Measurements from ENCODE around the gene NPTN. TPM values are rescaled to one million over a fixed set of nuclear protein-coding genes. Genes with fewer than 3 reads are reported as not detected.
"Not testable (repeated sequence)": the region's sequence is repeated elsewhere in the genome, so short reads cannot be mapped to it uniquely, and the experiment has no call there.

Gene NPTN
- total RNA-seq, 2 experiments from 2014 or later, result 43.5 to 73.4 TPM

GRCh38 chr15:73570355-73571032, 62.7 kb downstream of the NPTN start:
- Mint-ChIP-seq H3K4me3 (no peak overlapping the region), H3K36me3 (ENCODE audit: low read depth) (peaks cover 33% of the 10 kb centered on the region), H3K4me1 (peaks cover 18% of the 10 kb centered on the region), H3K27me3 (no peaks in the 10 kb centered on the region), H3K9me3 (ENCODE audit: low read depth) (no peaks in the 10 kb centered on the region), H3K27ac (peak overlapping the region; percentile 0)
- DNase-seq, result peak; percentile 20
- ChIA-PET POLR2A (interaction anchor here (1.0 kb wide), 1 partner anchor 62 kb away, joined by 3 read pairs; no protein-coding TSS in a partner anchor), CTCF (interaction anchor here (0.8 to 1.1 kb wide), 2 partner anchors 13 to 134 kb away, joined by 3 read pairs; no protein-coding TSS in a partner anchor)
- intact Hi-C loops (cut with DNase I, micrococcal nuclease), result no loop called here
- peak; percentile 43 for ATAC-seq

GRCh38 chr15:73569361-73569760, 63.8 kb downstream of the NPTN start:
- no peak overlapping the region for H3K4me3 Mint-ChIP-seq
- no peak overlapping the region for H3K27ac Mint-ChIP-seq
- H3K4me1 Mint-ChIP-seq, result peaks cover 18% of the 10 kb centered on the region
- no peaks in the 10 kb centered on the region for H3K27me3 Mint-ChIP-seq
- peaks cover 35% of the 10 kb centered on the region for H3K36me3 Mint-ChIP-seq (ENCODE audit: low read depth)
- no peak for DNase-seq
- H3K9me3 Mint-ChIP-seq (ENCODE audit: low read depth), result no peaks in the 10 kb centered on the region
- CTCF ChIA-PET, result interaction anchor here (0.6 to 1.5 kb wide), 5 partner anchors 12 to 1393 kb away, joined by 3 to 4 read pairs (median 3); no protein-coding TSS in a partner anchor
- intact Hi-C loops (cut with DNase I, micrococcal nuclease), result no loop called here
- ATAC-seq, result no peak
- POLR2A ChIA-PET, result no interaction called here

- ChIA-PET POLR2A (no interaction called here), CTCF (interaction anchor here (0.6 to 1.5 kb wide), 2 partner anchors 131 to 1393 kb away, joined by 3 to 4 read pairs; no protein-coding TSS in a partner anchor)
- Mint-ChIP-seq H3K27me3 (no peaks in the 10 kb centered on the region), H3K4me1 (peaks cover 18% of the 10 kb centered on the region), H3K4me3 (no peak overlapping the region), H3K9me3 (ENCODE audit: low read depth) (no peaks in the 10 kb centered on the region), H3K36me3 (ENCODE audit: low read depth) (peaks cover 31% of the 10 kb centered on the region), H3K27ac (no peak overlapping the region)
- intact Hi-C loops (cut with DNase I, micrococcal nuclease), result no loop called here
- DNase-seq, result no peak
- no peak for ATAC-seq
Measured at GRCh38 chr15:73568564-73569280, 64.5 kb downstream of the NPTN start.

- H3K4me3 Mint-ChIP-seq, result no peak overlapping the region
- H3K36me3 Mint-ChIP-seq (ENCODE audit: low read depth), result peaks cover 32% of the 10 kb centered on the region
- DNase-seq (no peak), ATAC-seq (no peak)
- intact Hi-C loops (cut with DNase I, micrococcal nuclease), result no loop called here
- no peaks in the 10 kb centered on the region for H3K9me3 Mint-ChIP-seq (ENCODE audit: low read depth)
- ChIA-PET CTCF (interaction anchor here (1.6 kb wide), 1 partner anchor 70 kb away, joined by 8 read pairs; no protein-coding TSS in a partner anchor), POLR2A (no interaction called here)
- H3K4me1 Mint-ChIP-seq, result peaks cover 8% of the 10 kb centered on the region
- no peaks in the 10 kb centered on the region for H3K27me3 Mint-ChIP-seq
- no peak overlapping the region for H3K27ac Mint-ChIP-seq
Measured at GRCh38 chr15:73567020-73567419, 66.2 kb downstream of the NPTN start.

- ATAC-seq, result peak; percentile 4
- no peak overlapping the region for H3K27ac Mint-ChIP-seq
- intact Hi-C loops (cut with DNase I, micrococcal nuclease), result no loop called here
- no peaks in the 10 kb centered on the region for H3K27me3 Mint-ChIP-seq
- H3K9me3 Mint-ChIP-seq (ENCODE audit: low read depth), result no peaks in the 10 kb centered on the region
- DNase-seq, result no peak
- H3K4me3 Mint-ChIP-seq, result no peak overlapping the region
- H3K36me3 Mint-ChIP-seq (ENCODE audit: low read depth), result peaks cover 13% of the 10 kb centered on the region
- CTCF ChIA-PET, result interaction anchor here (0.7 to 0.8 kb wide), 2 partner anchors 72 to 140 kb away, joined by 3 to 6 read pairs; no protein-coding TSS in a partner anchor
- no peaks in the 10 kb centered on the region for H3K4me1 Mint-ChIP-seq
- POLR2A ChIA-PET, result no interaction called here
Measured at GRCh38 chr15:73564255-73564654, 68.9 kb downstream of the NPTN start.

GRCh38 chr15:73560501-73561117, 72.6 kb downstream of the NPTN start:
- peak; percentile 53 for ATAC-seq
- Mint-ChIP-seq H3K4me3 (no peak overlapping the region), H3K36me3 (ENCODE audit: low read depth) (peaks cover 22% of the 10 kb centered on the region), H3K4me1 (no peaks in the 10 kb centered on the region), H3K27me3 (no peaks in the 10 kb centered on the region), H3K9me3 (ENCODE audit: low read depth) (no peaks in the 10 kb centered on the region), H3K27ac (no peak overlapping the region)
- intact Hi-C loops (cut with DNase I, micrococcal nuclease), result loop anchor here (1.0 kb wide), 2 partner anchors 76 to 140 kb away; no protein-coding TSS in a partner anchor
- ChIA-PET POLR2A (no interaction called here), CTCF (interaction anchor here (0.6 to 4.8 kb wide), 11 partner anchors 10 to 145 kb away, joined by 3 to 43 read pairs (median 4); no protein-coding TSS in a partner anchor)
- DNase-seq, result no peak

GRCh38 chr15:73558529-73558928, 74.7 kb downstream of the NPTN start:
- DNase-seq, result no peak
- Mint-ChIP-seq H3K36me3 (ENCODE audit: low read depth) (peaks cover 18% of the 10 kb centered on the region), H3K4me1 (no peaks in the 10 kb centered on the region), H3K27ac (no peak overlapping the region), H3K9me3 (ENCODE audit: low read depth) (no peaks in the 10 kb centered on the region), H3K4me3 (no peak overlapping the region), H3K27me3 (no peaks in the 10 kb centered on the region)
- ChIA-PET CTCF (interaction anchor here (1.6 to 2.3 kb wide), 2 partner anchors 57 to 147 kb away, joined by 3 to 8 read pairs; no protein-coding TSS in a partner anchor), POLR2A (no interaction called here)
- intact Hi-C loops (cut with DNase I, micrococcal nuclease), result loop anchor here in 1 of 2 experiments (10.0 kb wide), 1 partner anchor 254 kb away; no protein-coding TSS in a partner anchor
- ATAC-seq, result no peak

GRCh38 chr15:73555080-73555479, 78.1 kb downstream of the NPTN start:
- H3K4me3 Mint-ChIP-seq, result no peak overlapping the region
- no peaks in the 10 kb centered on the region for H3K9me3 Mint-ChIP-seq (ENCODE audit: low read depth)
- intact Hi-C loops (cut with DNase I, micrococcal nuclease), result loop anchor here in 1 of 2 experiments (10.0 kb wide), 1 partner anchor 250 kb away; no protein-coding TSS in a partner anchor
- ChIA-PET CTCF (interaction anchor here (0.7 to 2.1 kb wide), 2 partner anchors 76 to 151 kb away, joined by 3 to 5 read pairs; no protein-coding TSS in a partner anchor), POLR2A (no interaction called here)
- H3K27ac Mint-ChIP-seq, result no peak overlapping the region
- peaks cover 11% of the 10 kb centered on the region for H3K36me3 Mint-ChIP-seq (ENCODE audit: low read depth)
- no peaks in the 10 kb centered on the region for H3K27me3 Mint-ChIP-seq
- ATAC-seq (no peak), DNase-seq (no peak)
- no peaks in the 10 kb centered on the region for H3K4me1 Mint-ChIP-seq

- Mint-ChIP-seq H3K27ac (no peak overlapping the region), H3K4me1 (no peaks in the 10 kb centered on the region), H3K4me3 (no peak overlapping the region), H3K36me3 (ENCODE audit: low read depth) (peaks cover under 1% of the 10 kb centered on the region), H3K27me3 (no peaks in the 10 kb centered on the region), H3K9me3 (ENCODE audit: low read depth) (no peaks in the 10 kb centered on the region)
- intact Hi-C loops (cut with DNase I, micrococcal nuclease), result loop anchor here in 1 of 2 experiments (10.0 kb wide), 1 partner anchor 245 kb away; no protein-coding TSS in a partner anchor
- DNase-seq (no peak), ATAC-seq (no peak)
- ChIA-PET POLR2A (no interaction called here), CTCF (interaction anchor here (1.1 to 1.2 kb wide), 2 partner anchors 10 to 155 kb away, joined by 4 to 5 read pairs; no protein-coding TSS in a partner anchor)
Measured at GRCh38 chr15:73550190-73550589, 83.0 kb downstream of the NPTN start.

GRCh38 chr15:73548925-73549324, 84.3 kb downstream of the NPTN start:
- H3K27ac Mint-ChIP-seq; ATAC-seq; H3K27me3 Mint-ChIP-seq; H3K4me1 Mint-ChIP-seq; DNase-seq; POLR2A ChIA-PET; intact Hi-C loops (cut with DNase I, micrococcal nuclease); H3K9me3 Mint-ChIP-seq (ENCODE audit: low read depth); H3K4me3 Mint-ChIP-seq; H3K36me3 Mint-ChIP-seq (ENCODE audit: low read depth): not testable (repeated sequence)
- CTCF ChIA-PET, result interaction anchor here (0.6 kb wide), 1 partner anchor 81 kb away, joined by 3 read pairs; no protein-coding TSS in a partner anchor

- intact Hi-C loops (cut with DNase I, micrococcal nuclease), result no loop called here
- H3K4me3 Mint-ChIP-seq, result no peak overlapping the region
- no peaks in the 10 kb centered on the region for H3K9me3 Mint-ChIP-seq (ENCODE audit: low read depth)
- H3K27ac Mint-ChIP-seq, result no peak overlapping the region
- no peaks in the 10 kb centered on the region for H3K27me3 Mint-ChIP-seq
- DNase-seq, result no peak
- no peaks in the 10 kb centered on the region for H3K4me1 Mint-ChIP-seq
- ATAC-seq, result no peak
- peaks cover 2% of the 10 kb centered on the region for H3K36me3 Mint-ChIP-seq (ENCODE audit: low read depth)
- CTCF ChIA-PET, result interaction anchor here (1.5 kb wide), 1 partner anchor 10 kb away, joined by 6 read pairs; no protein-coding TSS in a partner anchor
- POLR2A ChIA-PET, result no interaction called here
Measured at GRCh38 chr15:73541479-73541878, 91.7 kb downstream of the NPTN start.

Data from activated CD4-positive, alpha-beta T cell treated with anti-CD3 and anti-CD28 coated beads for 36 hours (primary cell).